ENCODE data around the gene PARD3B. TPM values are rescaled to one million over a fixed set of nuclear protein-coding genes. Genes with fewer than 3 reads are reported as not detected.

The PARD3B gene
- total RNA-seq, 2 donors from 2014 or later = 14.7 to 25.0 TPM

GRCh38 chr2:205642599-205643356 is 1097.5 kb downstream of the PARD3B start:
- H3K4me1 ChIP-seq (replicated peaks) = no peaks in the 10 kb centered on the region
- DNase-seq (ENCODE audit: low spot score) = no peak
- no peak for TF ChIP-seq POLR2A (IDR thresholded peaks at IDR 0.05)
- TF ChIP-seq CTCF (IDR thresholded peaks at IDR 0.05) = no peak
- no peak for TF ChIP-seq POLR2AphosphoS5 (IDR thresholded peaks at IDR 0.05)
- no peak overlapping the region for H3K4me3 ChIP-seq
- H3K27ac ChIP-seq = no peak overlapping the region
- no peaks in the 10 kb centered on the region for H3K36me3 ChIP-seq
- 65% methylated on average over 6 of the region's 6 CpGs for WGBS
- H3K27me3 ChIP-seq (replicated peaks; ENCODE audit: insufficient read depth) = no peaks in the 10 kb centered on the region
- no peaks in the 10 kb centered on the region for H3K9me3 ChIP-seq
- intact Hi-C loops (cut with DNase I) = no loop called here

- H3K27ac ChIP-seq = no peak overlapping the region
- WGBS = 60% methylated on average over 10 of the region's 10 CpGs
- H3K9me3 ChIP-seq = no peaks in the 10 kb centered on the region
- TF ChIP-seq POLR2A (IDR thresholded peaks at IDR 0.05) (no peak), CTCF (IDR thresholded peaks at IDR 0.05) (no peak), POLR2AphosphoS5 (IDR thresholded peaks at IDR 0.05) (no peak)
- no peak for DNase-seq (ENCODE audit: low spot score)
- no peaks in the 10 kb centered on the region for H3K36me3 ChIP-seq
- H3K27me3 ChIP-seq (replicated peaks; ENCODE audit: insufficient read depth) = no peaks in the 10 kb centered on the region
- intact Hi-C loops (cut with DNase I) = no loop called here
- no peak overlapping the region for H3K4me3 ChIP-seq
- H3K4me1 ChIP-seq (replicated peaks) = no peaks in the 10 kb centered on the region
These were observed 1098.2 kb downstream of the PARD3B start for GRCh38 chr2:205643391-205643885.

- Histone ChIP-seq H3K4me3 (no peak overlapping the region), H3K36me3 (no peaks in the 10 kb centered on the region), H3K27me3 (replicated peaks; ENCODE audit: insufficient read depth) (no peaks in the 10 kb centered on the region), H3K9me3 (no peaks in the 10 kb centered on the region), H3K4me1 (replicated peaks) (no peaks in the 10 kb centered on the region), H3K27ac (no peak overlapping the region)
- WGBS = 76% methylated on average over 5 of the region's 5 CpGs
- TF ChIP-seq CTCF (IDR thresholded peaks at IDR 0.05) = no peak
- TF ChIP-seq POLR2A (IDR thresholded peaks at IDR 0.05) = no peak
- no peak for TF ChIP-seq POLR2AphosphoS5 (IDR thresholded peaks at IDR 0.05)
- DNase-seq (ENCODE audit: low spot score) = no peak
- intact Hi-C loops (cut with DNase I) = no loop called here
These were observed 1098.7 kb downstream of the PARD3B start for GRCh38 chr2:205644018-205644417.

- 86% methylated on average over 8 of the region's 8 CpGs for WGBS
- DNase-seq (ENCODE audit: low spot score) = no peak
- H3K27ac ChIP-seq = no peak overlapping the region
- no peak overlapping the region for H3K4me3 ChIP-seq
- no peaks in the 10 kb centered on the region for H3K36me3 ChIP-seq
- no peaks in the 10 kb centered on the region for H3K4me1 ChIP-seq (replicated peaks)
- no peaks in the 10 kb centered on the region for H3K27me3 ChIP-seq (replicated peaks; ENCODE audit: insufficient read depth)
- no peak for TF ChIP-seq CTCF (IDR thresholded peaks at IDR 0.05)
- no peak for TF ChIP-seq POLR2AphosphoS5 (IDR thresholded peaks at IDR 0.05)
- no peak for TF ChIP-seq POLR2A (IDR thresholded peaks at IDR 0.05)
- intact Hi-C loops (cut with DNase I) = no loop called here
- H3K9me3 ChIP-seq = no peaks in the 10 kb centered on the region
These were observed 1101.4 kb downstream of the PARD3B start for GRCh38 chr2:205646680-205647079.

GRCh38 chr2:205650450-205650849 is 1105.2 kb downstream of the PARD3B start:
- TF ChIP-seq CTCF (IDR thresholded peaks at IDR 0.05) (no peak), POLR2A (IDR thresholded peaks at IDR 0.05) (no peak)
- Histone ChIP-seq H3K36me3 (no peaks in the 10 kb centered on the region), H3K27me3 (replicated peaks; ENCODE audit: insufficient read depth) (no peaks in the 10 kb centered on the region), H3K4me3 (no peak overlapping the region), H3K9me3 (no peaks in the 10 kb centered on the region), H3K27ac (no peak overlapping the region), H3K4me1 (replicated peaks) (no peaks in the 10 kb centered on the region)
- intact Hi-C loops (cut with DNase I) = no loop called here
- no peak for DNase-seq (ENCODE audit: low spot score)
- WGBS = 65% methylated on average over 4 of the region's 4 CpGs

All from prostate gland (tissue), 2 donors.